HPDE6-E6E7 (cell line): ENCODE measurements around the gene DGKB.

ENCODE experiments used
- DNase-seq: peaks from one replicate; pipeline ENCODE4 v3.0.0; 2011; ENCODE audit warnings: missing footprints; ENCODE audit errors: extremely low spot score

The DGKB gene

GRCh38 chr7:14125998-14126397 lies 776.6 kb downstream of the DGKB start:
- DNase-seq, result no peak

DNA sequence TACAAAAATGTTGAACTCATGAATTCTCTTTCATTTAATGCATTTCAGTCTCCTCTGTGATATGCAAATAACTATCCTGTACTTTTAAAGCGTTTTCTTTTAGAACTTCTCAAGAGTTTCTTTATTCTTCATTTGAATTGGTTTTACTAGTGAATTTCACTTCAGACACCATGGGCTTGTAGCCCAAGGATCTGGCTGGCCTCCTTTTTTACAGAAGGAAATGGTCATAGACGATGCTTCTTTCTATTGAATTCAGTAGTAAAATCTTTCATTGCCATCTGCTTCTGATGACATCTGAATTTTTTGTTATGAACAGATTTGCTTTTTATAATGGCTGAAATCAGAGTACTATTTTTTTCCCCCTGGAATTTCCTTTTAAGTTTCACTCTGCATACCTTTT lies 777.8 kb downstream of the DGKB start:
- no peak for DNase-seq

GRCh38 chr7:14123923-14124322 lies 778.6 kb downstream of the DGKB start:
- no peak for DNase-seq

DNA sequence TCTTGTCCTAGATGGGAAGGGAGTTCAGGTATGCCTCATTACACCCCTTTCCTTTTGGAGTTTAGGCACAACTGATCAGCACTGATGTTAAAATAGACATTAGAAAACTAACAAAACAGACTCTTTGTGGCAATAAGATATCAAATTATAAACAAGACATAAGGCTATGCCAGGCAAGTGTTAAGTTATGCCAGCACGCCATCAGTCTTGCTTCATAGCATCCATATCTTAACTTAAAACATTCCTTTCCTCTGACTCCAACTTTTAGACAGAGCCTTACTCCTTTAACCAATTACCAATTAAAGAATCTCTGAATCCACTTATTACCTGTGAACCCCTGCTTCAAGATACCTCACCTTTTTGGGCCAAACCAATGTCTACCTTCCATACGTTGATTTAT lies 786.9 kb downstream of the DGKB start:
- DNase-seq, result no peak

DNA sequence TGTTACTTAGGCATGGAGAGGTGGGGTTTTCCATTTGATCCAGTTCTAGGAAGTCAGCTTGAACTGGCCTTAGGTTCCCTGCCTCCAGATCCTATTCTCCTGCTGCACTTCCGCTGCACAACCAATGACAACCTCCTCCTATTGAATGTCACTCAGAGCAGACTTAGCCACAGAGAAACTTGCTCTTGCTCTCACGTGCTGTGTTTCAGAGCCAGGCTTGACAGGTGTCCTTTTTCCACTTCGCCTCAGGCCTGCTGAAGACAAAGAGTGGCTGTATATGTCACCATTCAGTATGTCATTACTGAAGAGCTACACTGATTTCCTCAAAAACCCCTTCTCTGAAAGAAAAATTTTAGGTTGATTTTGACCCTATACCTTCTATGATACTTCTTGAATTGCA lies 797.7 kb downstream of the DGKB start:
- DNase-seq, result no peak

DNA sequence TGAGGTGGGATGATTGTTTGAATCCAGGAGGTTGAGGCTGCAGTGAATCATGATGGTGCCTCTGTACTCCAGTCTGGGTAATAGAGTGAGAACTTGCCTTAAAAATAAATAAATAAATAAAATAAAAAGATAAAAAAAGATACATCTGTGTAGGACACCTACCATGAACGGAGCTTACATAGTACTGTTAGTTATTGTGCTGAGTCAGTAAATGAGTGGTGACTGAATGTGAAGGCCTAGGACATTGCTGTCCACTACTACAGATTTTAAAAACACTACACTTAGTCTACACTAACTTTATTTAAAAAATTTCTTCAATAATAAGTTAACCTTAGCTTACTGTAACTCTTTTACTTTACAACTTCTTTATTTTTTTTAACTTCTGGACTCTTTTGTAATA lies 806.4 kb downstream of the DGKB start:
- no peak for DNase-seq

- DNase-seq, result no peak
Measured at GRCh38 chr7:14095233-14095950, 807.2 kb downstream of the DGKB start.
